PC-3 (cell line): ENCODE measurements around the gene GALNT10. TPM values are rescaled to one million over a fixed set of nuclear protein-coding genes. Genes with fewer than 3 reads are reported as not detected.

Source experiments
- ATAC-seq: fragments of 200-7000 bp; cut with Tn5 transposase; 2 replicates; pipeline ENCODE4 v1.9.1; 2020; ENCODE audit warnings: mild to moderate bottlenecking, moderate library complexity
- BruUV-seq: library from RNA; stranded (reverse); fragments of 400-500 nt; replicated peaks from 2 replicates; lab custom pipeline; 2021; lab: Mats Ljungman, UMichigan
- CTCF ChIA-PET: fragments of 300-600 bp; sonication (Branson Sonifier 250); formaldehyde crosslinking; loops from one replicate; lab custom pipeline; 2022; ENCODE audit warnings: antibody characterized with exemption; lab: Charles Lee
- POLR2A ChIA-PET: fragments of 300-600 bp; sonication (Branson Sonifier 250); formaldehyde crosslinking; loops from one replicate; lab custom pipeline; 2022; ENCODE audit warnings: antibody characterized with exemption; ENCODE audit not compliant: unreplicated experiment; lab: Charles Lee
- DNase-seq: peaks from one replicate; pipeline ENCODE4 v3.0.0-alpha.2; 2015
- H2AFZ ChIP-seq: fragments of 300-600 bp; sonication (generic); 2 replicates; pipeline ENCODE4 v1.6.0; 2016; ENCODE audit warnings: antibody characterized with exemption, low read length
- H3F3A ChIP-seq: fragments of 300-600 bp; sonication (generic); one replicate; pipeline ENCODE4 v1.6.0; 2017; ENCODE audit warnings: antibody characterized with exemption, low read length, control low read depth, mild to moderate bottlenecking; ENCODE audit not compliant: unreplicated experiment
- H3K27ac ChIP-seq: fragments of 300-600 bp; sonication (generic); 2 replicates; pipeline ENCODE4 v1.5.1; 2016; ENCODE audit warnings: mild to moderate bottlenecking, low read length
- H3K27me3 ChIP-seq: fragments of 300-600 bp; sonication (generic); 2 replicates; pipeline ENCODE4 v1.6.1; 2016; ENCODE audit warnings: low read length, mixed read lengths
- H3K36me3 ChIP-seq: fragments of 300-600 bp; sonication (generic); 2 replicates; pipeline ENCODE4 v1.6.1; 2016; ENCODE audit warnings: low read depth, mixed run types, low read length, mixed read lengths
- H3K4me1 ChIP-seq: fragments of 300-600 bp; sonication (generic); 2 replicates; pipeline ENCODE4 v1.5.1; 2016; ENCODE audit warnings: low read length; ENCODE audit not compliant: insufficient read depth
- H3K4me2 ChIP-seq: fragments of 300-600 bp; sonication (generic); 2 replicates; pipeline ENCODE4 v1.6.0; 2016; ENCODE audit warnings: low read length
- H3K4me3 ChIP-seq: fragments of 300-600 bp; sonication (generic); 2 replicates; pipeline ENCODE4 v1.5.1; 2016; ENCODE audit warnings: mild to moderate bottlenecking, low read length, mixed read lengths
- H3K79me2 ChIP-seq: fragments of 300-600 bp; sonication (generic); 2 replicates; pipeline ENCODE4 v1.6.1; 2017; ENCODE audit warnings: low read length, mixed read lengths
- H3K9ac ChIP-seq: fragments of 300-600 bp; sonication (generic); 2 replicates; pipeline ENCODE4 v1.6.0; 2016; ENCODE audit warnings: mild to moderate bottlenecking, low read length
- H3K9me2 ChIP-seq: fragments of 300-600 bp; sonication (generic); replicated peaks from 2 replicates; pipeline ENCODE4 v1.6.1; 2016; ENCODE audit warnings: mixed run types, low read length, mixed read lengths
- H3K9me3 ChIP-seq: fragments of 300-600 bp; sonication (generic); 2 replicates; pipeline ENCODE4 v1.6.1; 2016; ENCODE audit warnings: low read length, mixed read lengths
- H4K20me1 ChIP-seq: fragments of 300-600 bp; sonication (generic); 2 replicates; pipeline ENCODE4 v1.6.1; 2016; ENCODE audit warnings: low read length, mixed read lengths
- CTCF ChIP-seq: fragments of 300-600 bp; sonication (generic); conservative IDR thresholded peaks from 2 replicates; pipeline ENCODE4 v1.5.1; 2017; ENCODE audit warnings: antibody characterized with exemption, low read depth, mild to moderate bottlenecking, low read length
- EZH2 ChIP-seq: fragments of 300-600 bp; sonication (generic); IDR thresholded peaks from one replicate; pipeline ENCODE4 v1.6.1; 2017; ENCODE audit warnings: antibody characterized with exemption, mild to moderate bottlenecking, low read length; ENCODE audit not compliant: unreplicated experiment
- EZH2phosphoT487 ChIP-seq: fragments of 300-600 bp; sonication (generic); IDR thresholded peaks from 2 replicates; pipeline ENCODE4 v1.6.1; 2018; ENCODE audit warnings: mild to moderate bottlenecking, antibody characterized with exemption, low read length, borderline replicate concordance
- intact Hi-C: fragments of 100-400 bp; cut with micrococcal nuclease; formaldehyde crosslinking; loops from 2 replicates; pipeline ENCODE4 v1.9.0; 2023
- total RNA-seq: library from RNA; depleted of rRNA; stranded (reverse); fragments of >200 nt; gene quantifications from 2 replicates; pipeline ENCODE4 v1.2.3, GENCODE V29; 2014

Gene GALNT10
- total RNA-seq, 1 experiment from 2014 or later: 46.2 TPM

GRCh38 chr5:154460172-154460571 lies 269.6 kb downstream of the GALNT10 start:
- H3K4me1 ChIP-seq: no peaks in the 10 kb centered on the region
- ATAC-seq (no peak), DNase-seq (no peak)
- no peaks in the 10 kb centered on the region for H4K20me1 ChIP-seq
- ChIA-PET CTCF (interaction anchor here (0.5 kb wide), 1 partner anchor 486 kb away, joined by 5 read pairs; no protein-coding TSS in a partner anchor), POLR2A (no interaction called here)
- H3K9me3 ChIP-seq: no peaks in the 10 kb centered on the region
- H2AFZ ChIP-seq: no peak overlapping the region
- no peaks in the 10 kb centered on the region for H3K9me2 ChIP-seq
- no peak overlapping the region for H3K9ac ChIP-seq
- H3K36me3 ChIP-seq: peaks cover 4% of the 10 kb centered on the region; the same call in 1 of the 2 replicates
- H3K4me3 ChIP-seq: no peak overlapping the region
- no peak overlapping the region for H3K27ac ChIP-seq
- no peaks in the 10 kb centered on the region for H3K79me2 ChIP-seq
- intact Hi-C loops: loop anchor here (2.0 kb wide), 1 partner anchor 387 kb away; no protein-coding TSS in a partner anchor
- H3F3A ChIP-seq: no peaks in the 10 kb centered on the region
- BruUV-seq: no TSS peak
- H3K4me2 ChIP-seq: no peak overlapping the region
- no peak for TF ChIP-seq EZH2phosphoT487
- TF ChIP-seq EZH2: no peak
- TF ChIP-seq CTCF: no peak
- H3K27me3 ChIP-seq: no peaks in the 10 kb centered on the region

GRCh38 chr5:154461531-154461930 lies 271.0 kb downstream of the GALNT10 start:
- ATAC-seq: peak; percentile 49
- Histone ChIP-seq H3K79me2 (no peaks in the 10 kb centered on the region), H3F3A (no peaks in the 10 kb centered on the region), H2AFZ (no peak overlapping the region), H3K27me3 (no peaks in the 10 kb centered on the region), H3K27ac (no peak overlapping the region), H3K4me2 (no peak overlapping the region), H3K9me3 (no peaks in the 10 kb centered on the region), H3K4me1 (no peaks in the 10 kb centered on the region), H4K20me1 (no peaks in the 10 kb centered on the region), H3K4me3 (no peak overlapping the region), H3K9ac (no peak overlapping the region), H3K9me2 (no peaks in the 10 kb centered on the region), H3K36me3 (no peaks in the 10 kb centered on the region)
- peak; percentile 19 for DNase-seq
- intact Hi-C loops: loop anchor here (2.0 kb wide), 1 partner anchor 389 kb away; no protein-coding TSS in a partner anchor
- no TSS peak for BruUV-seq
- TF ChIP-seq EZH2 (no peak), CTCF (peak; percentile 30; the same call in 1 of the 2 replicates), EZH2phosphoT487 (no peak)
- ChIA-PET CTCF (no interaction called here), POLR2A (no interaction called here)

- DNase-seq (no peak), ATAC-seq (no peak)
- no peak overlapping the region for H3K9ac ChIP-seq
- H4K20me1 ChIP-seq: no peaks in the 10 kb centered on the region
- no peaks in the 10 kb centered on the region for H3K4me1 ChIP-seq
- no peaks in the 10 kb centered on the region for H3K27me3 ChIP-seq
- H3K9me3 ChIP-seq: no peaks in the 10 kb centered on the region
- H3F3A ChIP-seq: no peaks in the 10 kb centered on the region
- TF ChIP-seq EZH2phosphoT487: no peak
- no peak for TF ChIP-seq CTCF
- no peak for TF ChIP-seq EZH2
- no peak overlapping the region for H3K27ac ChIP-seq
- H3K36me3 ChIP-seq: no peaks in the 10 kb centered on the region
- POLR2A ChIA-PET: no interaction called here
- CTCF ChIA-PET: no interaction called here
- no TSS peak for BruUV-seq
- H3K79me2 ChIP-seq: no peaks in the 10 kb centered on the region
- intact Hi-C loops: no loop called here
- H3K4me2 ChIP-seq: no peak overlapping the region
- no peaks in the 10 kb centered on the region for H3K9me2 ChIP-seq
- no peak overlapping the region for H3K4me3 ChIP-seq
- H2AFZ ChIP-seq: no peak overlapping the region
Observed at GRCh38 chr5:154464438-154464837, 273.9 kb downstream of the GALNT10 start.
